Brain microvascular endothelial cell (primary cell): Measurements from ENCODE around the gene DAP.

ENCODE experiments used
- DNase-seq: peaks from one replicate; pipeline ENCODE4 v3.0.0-alpha.2; 2020
- H3K27ac ChIP-seq: fragments of 250-450 bp; sonication (Bioruptor Pico); 2 replicates; pipeline ENCODE4 v1.5.1; 2020; ENCODE audit warnings: mild to moderate bottlenecking, moderate library complexity
- H3K27me3 ChIP-seq: fragments of 250-450 bp; sonication (Bioruptor Pico); replicated peaks from 2 replicates; pipeline ENCODE4 v1.5.1; 2020; ENCODE audit warnings: mild to moderate bottlenecking
- H3K36me3 ChIP-seq: fragments of 250-450 bp; sonication (Bioruptor Pico); replicated peaks from 2 replicates; pipeline ENCODE4 v1.5.1; 2020; ENCODE audit warnings: mild to moderate bottlenecking
- H3K4me3 ChIP-seq: 2 replicates; pipeline ENCODE4 v1.5.1; 2011; ENCODE audit warnings: low read depth, mild to moderate bottlenecking, control low read depth, low read length, moderate library complexity
- CTCF ChIP-seq: IDR thresholded peaks from 2 replicates; pipeline ENCODE4 v1.5.1; 2011; ENCODE audit warnings: low read depth, mild to moderate bottlenecking, moderate library complexity, low read length, control low read depth, inconsistent platforms; ENCODE audit errors: missing control alignments
- in situ Hi-C: cut with HindIII; loops from 2 replicates; pipeline ENCODE4 v1.10.0; 2017; ENCODE audit warnings: low sequenced_read_pairs, low pct_ligation_motif_present

DAP gene

GRCh38 chr5:10671041-10672008 lies 89.7 kb downstream of the DAP start:
- Histone ChIP-seq H3K36me3 (no peaks in the 10 kb centered on the region), H3K27ac (no peak overlapping the region), H3K4me3 (no peak overlapping the region), H3K27me3 (no peaks in the 10 kb centered on the region)
- in situ Hi-C loops = no loop called here
- no peak for DNase-seq
- TF ChIP-seq CTCF = no peak

- Histone ChIP-seq H3K36me3 (no peaks in the 10 kb centered on the region), H3K27me3 (no peaks in the 10 kb centered on the region), H3K27ac (no peak overlapping the region), H3K4me3 (no peak overlapping the region)
- in situ Hi-C loops = no loop called here
- no peak for TF ChIP-seq CTCF
- no peak for DNase-seq
Measured at GRCh38 chr5:10669983-10670382, 91.1 kb downstream of the DAP start.

GRCh38 chr5:10668697-10669096 lies 92.3 kb downstream of the DAP start:
- Histone ChIP-seq H3K4me3 (no peak overlapping the region), H3K27ac (no peak overlapping the region), H3K36me3 (no peaks in the 10 kb centered on the region), H3K27me3 (no peaks in the 10 kb centered on the region)
- in situ Hi-C loops = no loop called here
- DNase-seq = no peak
- TF ChIP-seq CTCF = no peak

- in situ Hi-C loops = no loop called here
- no peak overlapping the region for H3K4me3 ChIP-seq
- H3K36me3 ChIP-seq = no peaks in the 10 kb centered on the region
- DNase-seq = no peak
- no peaks in the 10 kb centered on the region for H3K27me3 ChIP-seq
- H3K27ac ChIP-seq = no peak overlapping the region
- no peak for TF ChIP-seq CTCF
Measured at GRCh38 chr5:10667431-10668057, 93.5 kb downstream of the DAP start.

GRCh38 chr5:10666531-10667299 lies 94.3 kb downstream of the DAP start:
- H3K27me3 ChIP-seq = no peaks in the 10 kb centered on the region
- H3K36me3 ChIP-seq = no peaks in the 10 kb centered on the region
- H3K4me3 ChIP-seq = no peak overlapping the region
- no peak for TF ChIP-seq CTCF
- in situ Hi-C loops = no loop called here
- DNase-seq = no peak
- H3K27ac ChIP-seq = no peak overlapping the region
